ENCODE results near the gene TRIM32. TPM values are rescaled to one million over a fixed set of nuclear protein-coding genes. Genes with fewer than 3 reads are reported as not detected.
"Not testable (repeated sequence)": the region's sequence is repeated elsewhere in the genome, so short reads cannot be mapped to it uniquely, and the experiment has no call there.

The TRIM32 gene
- total RNA-seq, 1 donor from 2014 or later: 15.6 TPM

- DNase-seq (ENCODE audit: low read depth): no peak
- peak overlapping the region; percentile 66 for H3K4me3 ChIP-seq (ENCODE audit: low read depth, low read length)
- TF ChIP-seq, protein P1, sequence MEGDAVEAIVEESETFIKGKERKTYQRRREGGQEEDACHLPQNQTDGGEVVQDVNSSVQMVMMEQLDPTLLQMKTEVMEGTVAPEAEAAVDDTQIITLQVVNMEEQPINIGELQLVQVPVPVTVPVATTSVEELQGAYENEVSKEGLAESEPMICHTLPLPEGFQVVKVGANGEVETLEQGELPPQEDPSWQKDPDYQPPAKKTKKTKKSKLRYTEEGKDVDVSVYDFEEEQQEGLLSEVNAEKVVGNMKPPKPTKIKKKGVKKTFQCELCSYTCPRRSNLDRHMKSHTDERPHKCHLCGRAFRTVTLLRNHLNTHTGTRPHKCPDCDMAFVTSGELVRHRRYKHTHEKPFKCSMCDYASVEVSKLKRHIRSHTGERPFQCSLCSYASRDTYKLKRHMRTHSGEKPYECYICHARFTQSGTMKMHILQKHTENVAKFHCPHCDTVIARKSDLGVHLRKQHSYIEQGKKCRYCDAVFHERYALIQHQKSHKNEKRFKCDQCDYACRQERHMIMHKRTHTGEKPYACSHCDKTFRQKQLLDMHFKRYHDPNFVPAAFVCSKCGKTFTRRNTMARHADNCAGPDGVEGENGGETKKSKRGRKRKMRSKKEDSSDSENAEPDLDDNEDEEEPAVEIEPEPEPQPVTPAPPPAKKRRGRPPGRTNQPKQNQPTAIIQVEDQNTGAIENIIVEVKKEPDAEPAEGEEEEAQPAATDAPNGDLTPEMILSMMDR (conservative IDR thresholded peaks at IDR 0.05; ENCODE audit: low read depth, low read length): no peak
These were observed 1.8 kb downstream of the TRIM32 start for GRCh38 chr9:116688806-116689485.

DNA sequence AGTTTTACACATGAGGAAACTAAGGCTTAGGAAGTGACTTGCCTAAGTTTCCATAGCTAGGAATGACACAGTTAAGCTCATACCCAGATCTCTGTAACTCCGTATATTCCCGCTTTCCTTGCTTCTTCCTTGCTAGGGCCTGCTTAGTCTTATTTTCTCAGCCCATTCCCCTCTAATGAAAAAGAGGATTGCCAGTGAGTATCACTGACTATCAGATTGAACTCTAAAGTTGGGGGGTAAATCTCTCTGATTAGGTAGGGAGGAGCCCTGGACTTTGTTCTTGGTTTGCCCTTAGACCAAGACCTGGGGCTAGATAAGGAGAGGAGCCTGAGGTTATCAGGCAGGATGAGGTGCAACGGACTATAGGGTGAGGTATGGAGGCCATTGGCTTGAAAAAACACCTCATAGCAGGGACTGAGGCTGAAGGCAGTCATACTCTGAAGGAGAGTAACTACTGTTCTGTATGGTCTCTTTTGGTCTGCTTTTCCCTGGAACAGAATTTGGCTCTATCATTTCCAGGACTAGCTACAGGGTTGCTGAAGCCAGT lies 2.5 kb downstream of the TRIM32 start:
- TF ChIP-seq, protein P1 (conservative IDR thresholded peaks at IDR 0.05; ENCODE audit: low read depth, low read length): no peak
- no peak for DNase-seq (ENCODE audit: low read depth)
- H3K4me3 ChIP-seq (ENCODE audit: low read depth, low read length): no peak overlapping the region

DNA sequence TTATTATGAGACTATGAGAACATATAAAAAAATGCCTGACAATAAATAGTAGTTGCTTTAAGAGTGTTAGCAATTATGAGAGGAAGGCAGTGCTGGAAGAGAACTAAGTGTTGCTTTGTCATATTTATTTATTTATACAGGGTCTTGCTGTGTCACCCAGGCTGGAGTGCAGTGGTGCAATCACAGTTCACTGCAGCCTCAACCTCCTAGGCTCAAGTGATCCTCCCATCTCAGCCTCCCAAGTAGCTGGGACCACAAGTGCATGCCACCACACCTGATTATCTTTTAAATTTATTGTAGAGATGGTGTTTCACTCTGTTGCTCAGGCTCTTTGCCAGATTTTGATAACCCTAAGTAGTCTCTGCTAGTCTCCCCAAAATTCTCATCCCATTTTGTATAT lies 3.7 kb downstream of the TRIM32 start:
- not testable (repeated sequence) for DNase-seq (ENCODE audit: low read depth)

DNA sequence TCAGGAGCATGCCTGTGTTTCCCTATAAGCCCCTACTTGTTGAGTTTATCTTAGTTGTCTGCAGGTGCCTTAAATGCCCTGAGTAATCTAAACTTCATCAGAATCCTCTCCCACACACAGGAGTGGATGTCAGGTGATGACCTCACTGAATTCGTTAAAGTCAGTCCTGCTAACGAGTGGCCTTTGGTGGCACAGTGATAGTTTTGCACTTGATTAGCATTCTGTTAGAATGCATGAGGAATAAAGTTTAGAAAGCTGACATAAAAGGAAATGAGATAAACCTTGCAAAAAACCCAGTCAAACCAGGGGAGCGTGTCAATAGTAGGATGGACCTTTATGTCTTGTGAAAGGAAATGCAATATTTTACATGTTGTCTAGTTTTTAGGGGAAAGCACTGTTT lies 4.5 kb downstream of the TRIM32 start:
- no peak overlapping the region for H3K4me3 ChIP-seq (ENCODE audit: low read depth, low read length)
- no peak for DNase-seq (ENCODE audit: low read depth)
- TF ChIP-seq, protein P1 (conservative IDR thresholded peaks at IDR 0.05; ENCODE audit: low read depth, low read length): no peak

More for the DNA sequence above, 3.7 kb downstream of the TRIM32 start:
- not testable (repeated sequence) for H3K4me3 ChIP-seq (ENCODE audit: low read depth, low read length)

- no peak overlapping the region for H3K4me3 ChIP-seq (ENCODE audit: low read depth, low read length)
- TF ChIP-seq, protein P1 (conservative IDR thresholded peaks at IDR 0.05; ENCODE audit: low read depth, low read length): no peak
- DNase-seq (ENCODE audit: low read depth): no peak
These were observed 5.5 kb downstream of the TRIM32 start for GRCh38 chr9:116692616-116693015.

GRCh38 chr9:116693233-116693731 lies 6.2 kb downstream of the TRIM32 start:
- H3K4me3 ChIP-seq (ENCODE audit: low read depth, low read length): no peak overlapping the region
- TF ChIP-seq, protein P1 (conservative IDR thresholded peaks at IDR 0.05; ENCODE audit: low read depth, low read length): no peak
- DNase-seq (ENCODE audit: low read depth): no peak

GRCh38 chr9:116694785-116695291 lies 7.7 kb downstream of the TRIM32 start:
- TF ChIP-seq, protein P1 (conservative IDR thresholded peaks at IDR 0.05; ENCODE audit: low read depth, low read length): no peak
- no peak overlapping the region for H3K4me3 ChIP-seq (ENCODE audit: low read depth, low read length)
- DNase-seq (ENCODE audit: low read depth): no peak
